Upper lobe of right lung (tissue), 1 donor: Measurements from ENCODE around the gene PTPRG. TPM values are rescaled to one million over a fixed set of nuclear protein-coding genes. Genes with fewer than 3 reads are reported as not detected.

Experiments used
- ATAC-seq: fragments of 200-7000 bp; cut with Tn5 transposase; one replicate; pipeline ENCODE4 v1.9.1; 2020; ENCODE audit warnings: mild to moderate bottlenecking, moderate library complexity
- DNase-seq: peaks from one replicate; pipeline ENCODE4 v3.0.0-alpha.2; 2020
- H3K27ac ChIP-seq: fragments of 200-600 bp; one replicate; pipeline ENCODE4 v1.8.0; 2022
- H3K27me3 ChIP-seq: fragments of 200-600 bp; one replicate; pipeline ENCODE4 v1.8.0; 2022; ENCODE audit warnings: mild to moderate bottlenecking
- H3K36me3 ChIP-seq: fragments of 200-600 bp; one replicate; pipeline ENCODE4 v1.8.0; 2022
- H3K4me1 ChIP-seq: fragments of 200-600 bp; one replicate; pipeline ENCODE4 v1.8.0; 2022
- H3K4me3 ChIP-seq: fragments of 200-600 bp; one replicate; pipeline ENCODE4 v1.8.0; 2022; ENCODE audit warnings: mild to moderate bottlenecking
- H3K9me3 ChIP-seq: fragments of 200-600 bp; one replicate; pipeline ENCODE4 v1.8.0; 2022
- CTCF ChIP-seq: fragments of 200-600 bp; IDR thresholded peaks from one replicate; pipeline ENCODE4 v1.8.0; 2022; ENCODE audit warnings: antibody characterized with exemption
- intact Hi-C: fragments of 100-400 bp; cut with DNase I; formaldehyde crosslinking; loops from one replicate; pipeline ENCODE4 v1.11.0; 2022
- total RNA-seq: library from RNA; stranded (reverse); fragmentation: NEBNext Ultra II Directional; extraction: Animal tissue kit (Norgen Biotek cat#: 25700); gene quantifications from one replicate; pipeline ENCODE4 v1.2.1, GENCODE V29; 2021
- donor health status: DM: no; HTN: yes; CAD: no; lungs with severe emphysema.

Gene PTPRG
- total RNA-seq, 1 donor from 2014 or later, result 86.7 TPM

DNA sequence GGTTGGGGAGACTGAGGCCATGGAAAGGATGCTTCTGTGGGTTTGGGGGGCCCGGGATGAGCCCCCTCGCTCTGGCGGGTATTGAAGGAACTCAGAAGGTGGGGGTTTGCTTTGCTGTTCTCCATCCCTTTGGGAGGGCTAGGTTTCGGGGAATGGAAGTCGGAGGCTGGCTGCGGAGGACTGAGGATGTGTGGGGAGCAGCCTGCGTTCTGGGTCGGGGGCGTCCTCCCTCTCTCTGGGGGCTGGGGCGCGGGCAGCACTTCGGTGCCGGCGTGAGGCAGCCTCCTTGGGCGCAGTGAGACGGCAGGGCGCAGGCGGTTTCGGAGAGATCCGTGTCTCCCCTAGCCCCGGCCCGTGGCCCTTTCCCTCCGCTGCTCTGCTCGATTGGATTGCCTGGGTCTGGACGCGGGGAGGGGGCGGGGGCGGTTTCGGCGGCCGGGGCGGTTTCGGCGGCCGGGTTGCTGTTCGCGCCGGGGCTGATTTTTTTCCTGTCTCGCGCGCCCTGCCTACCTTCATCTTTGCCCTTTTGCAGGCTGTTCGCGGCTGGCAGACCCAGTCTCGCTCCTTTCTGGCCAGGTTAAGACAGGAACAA is 1.4 kb downstream of the PTPRG start:
- Histone ChIP-seq H3K36me3 (no peaks in the 10 kb centered on the region), H3K27me3 (no peaks in the 10 kb centered on the region), H3K4me3 (peak overlapping the region; percentile 63), H3K27ac (peak overlapping the region; percentile 91), H3K9me3 (no peaks in the 10 kb centered on the region), H3K4me1 (peaks cover 23% of the 10 kb centered on the region)
- DNase-seq (peak; percentile 71), ATAC-seq (peak; percentile 6)
- TF ChIP-seq CTCF, result no peak
- intact Hi-C loops, result loop anchor here (10.0 kb wide), 1 partner anchor 282 kb away; no protein-coding TSS in a partner anchor

GRCh38 chr3:61563313-61564271 is 2.2 kb downstream of the PTPRG start:
- Histone ChIP-seq H3K4me3 (peak overlapping the region; percentile 63), H3K36me3 (no peaks in the 10 kb centered on the region), H3K27ac (peak overlapping the region; percentile 55), H3K4me1 (peaks cover 23% of the 10 kb centered on the region), H3K9me3 (no peaks in the 10 kb centered on the region), H3K27me3 (no peaks in the 10 kb centered on the region)
- no peak for TF ChIP-seq CTCF
- no peak for ATAC-seq
- DNase-seq, result peak; percentile 67
- intact Hi-C loops, result loop anchor here (10.0 kb wide), 1 partner anchor 281 kb away; no protein-coding TSS in a partner anchor

DNA sequence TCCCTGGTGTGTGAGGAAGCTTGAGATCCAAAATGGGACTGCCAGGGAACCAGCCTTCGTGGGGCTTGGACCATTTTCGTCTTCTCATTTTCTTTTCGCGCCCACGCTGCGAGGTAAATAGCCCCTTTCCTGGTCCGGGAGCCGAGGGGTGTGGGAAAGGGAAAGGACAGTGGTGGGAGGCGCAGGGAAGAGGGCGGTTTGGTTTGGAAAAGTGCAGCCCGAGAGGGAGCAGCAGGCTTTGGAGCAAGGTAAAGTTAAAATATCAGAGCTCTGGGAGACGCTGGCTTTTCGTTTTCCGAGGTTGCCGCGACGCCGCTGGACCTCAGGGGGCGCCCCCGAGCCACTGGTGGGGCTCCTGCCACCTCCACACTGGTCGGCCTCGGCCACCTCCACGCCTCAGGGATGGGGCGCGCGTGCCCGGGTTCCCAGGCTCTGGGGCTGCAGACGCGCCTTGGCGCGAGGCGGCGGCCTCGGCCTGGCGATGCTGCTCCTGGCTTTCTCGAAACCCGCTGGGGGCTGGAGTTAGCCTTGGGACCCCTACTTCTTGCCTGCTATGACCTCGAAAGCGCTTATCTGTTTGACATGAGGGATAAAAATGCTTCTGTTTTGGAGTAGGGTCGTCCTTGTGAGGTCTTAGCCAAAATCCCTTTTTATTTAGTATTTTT is 3.2 kb downstream of the PTPRG start:
- peak; percentile 78 for TF ChIP-seq CTCF
- DNase-seq (peak; percentile 90), ATAC-seq (peak; percentile 69)
- no peaks in the 10 kb centered on the region for H3K9me3 ChIP-seq
- H3K4me3 ChIP-seq, result peak overlapping the region; percentile 63
- no peaks in the 10 kb centered on the region for H3K27me3 ChIP-seq
- no peaks in the 10 kb centered on the region for H3K36me3 ChIP-seq
- intact Hi-C loops, result loop anchor here (10.0 kb wide), 1 partner anchor 280 kb away; no protein-coding TSS in a partner anchor
- H3K27ac ChIP-seq, result peak overlapping the region; percentile 55
- H3K4me1 ChIP-seq, result peaks cover 25% of the 10 kb centered on the region

DNA sequence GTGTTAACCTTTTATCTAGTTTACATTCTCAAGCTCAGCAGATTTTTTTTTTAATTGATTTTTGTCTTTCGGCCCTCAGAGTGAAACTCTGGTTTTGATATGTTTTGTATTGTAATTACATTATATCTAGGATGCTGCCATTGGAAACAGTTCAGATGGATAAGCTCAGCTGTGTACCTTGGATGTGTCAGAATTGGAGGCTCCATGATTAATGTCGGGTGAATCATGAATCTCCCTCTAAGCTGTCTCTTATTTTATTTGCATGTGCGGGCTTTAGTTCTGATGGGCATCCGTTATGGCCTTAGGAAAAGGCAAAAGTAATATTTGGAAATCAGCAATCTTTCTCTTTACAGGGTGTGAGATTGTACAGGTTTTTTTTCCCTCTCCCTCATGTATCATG is 4.2 kb downstream of the PTPRG start:
- no peak for DNase-seq
- TF ChIP-seq CTCF, result no peak
- Histone ChIP-seq H3K36me3 (no peaks in the 10 kb centered on the region), H3K27ac (no peak overlapping the region), H3K4me1 (peaks cover 25% of the 10 kb centered on the region), H3K9me3 (no peaks in the 10 kb centered on the region), H3K4me3 (no peak overlapping the region), H3K27me3 (no peaks in the 10 kb centered on the region)
- intact Hi-C loops, result loop anchor here (10.0 kb wide), 1 partner anchor 279 kb away; no protein-coding TSS in a partner anchor
- no peak for ATAC-seq

GRCh38 chr3:61568127-61568526 is 6.8 kb downstream of the PTPRG start:
- Histone ChIP-seq H3K4me3 (no peak overlapping the region), H3K4me1 (peaks cover 25% of the 10 kb centered on the region), H3K36me3 (no peaks in the 10 kb centered on the region), H3K27ac (no peak overlapping the region), H3K9me3 (no peaks in the 10 kb centered on the region), H3K27me3 (no peaks in the 10 kb centered on the region)
- DNase-seq, result no peak
- ATAC-seq, result no peak
- intact Hi-C loops, result loop anchor here (10.0 kb wide), 1 partner anchor 277 kb away; no protein-coding TSS in a partner anchor
- TF ChIP-seq CTCF, result no peak
